Transverse colon (tissue), 4 donors: ENCODE data around the gene RFPL3. TPM values are rescaled to one million over a fixed set of nuclear protein-coding genes. Genes with fewer than 3 reads are reported as not detected.
"Not testable (repeated sequence)": the region's sequence is repeated elsewhere in the genome, so short reads cannot be mapped to it uniquely, and the experiment has no call there.

Source experiments
- DNase-seq: peaks from one replicate; pipeline ENCODE4 v3.0.0-alpha.2; 2019
- H3K27ac ChIP-seq, 4 donors: fragments of 200-600 bp; sonication (generic); 2 replicates each; pipeline ENCODE4 v1.5.1; 2016 to 2018; ENCODE audit warnings: inconsistent platforms in 4 of 4
- H3K27me3 ChIP-seq: fragments of 200-600 bp; sonication (generic); 2 replicates; pipeline ENCODE4 v1.5.1; 2017; ENCODE audit warnings: inconsistent platforms
- H3K36me3 ChIP-seq, 4 donors: fragments of 200-600 bp; sonication (generic); 2 replicates each; pipeline ENCODE4 v1.5.1; 2017 to 2019; ENCODE audit warnings: inconsistent platforms in 4 of 4
- H3K4me1 ChIP-seq, 4 donors: fragments of 200-600 bp; sonication (generic); 2 replicates each; pipeline ENCODE4 v1.5.1; 2017 to 2020; ENCODE audit warnings: inconsistent platforms in 4 of 4
- H3K4me3 ChIP-seq, 4 donors: fragments of 200-600 bp; sonication (generic); 1 replicate in 1 of 4; 2 replicates in 3 of 4; pipeline versions ENCODE4 v1.5.1 to v1.6.1; 2017 to 2019; ENCODE audit warnings: inconsistent platforms in 4 of 4
- H3K9me3 ChIP-seq, 2 donors: fragments of 200-600 bp; sonication (generic); 2 replicates each; pipeline ENCODE4 v1.5.1; 2017 to 2019; ENCODE audit warnings: inconsistent platforms in 2 of 2
- CTCF ChIP-seq, 5 experiments: fragments of 200-600 bp in 3 of 5; fragments of 450-650 bp in 2 of 5; sonication (generic) in 3 of 5; IDR thresholded peaks; 1 replicate in 2 of 5; 2 replicates in 3 of 5; pipeline ENCODE4 v1.5.1; 2016 to 2017; ENCODE audit warnings: antibody characterized with exemption in 5 of 5, inconsistent platforms in 3 of 5, mild to moderate bottlenecking in 2 of 5, moderate library complexity in 1 of 5
- EP300 ChIP-seq: sonication (generic); formaldehyde crosslinking; IDR thresholded peaks from one replicate; pipeline ENCODE4 v1.6.1; 2017; ENCODE audit warnings: antibody characterized with exemption, low read depth
- POLR2A ChIP-seq: fragments of 450-650 bp; IDR thresholded peaks from one replicate; pipeline ENCODE4 v1.6.1; 2016; ENCODE audit warnings: antibody characterized with exemption, mild to moderate bottlenecking, moderate library complexity
- POLR2AphosphoS5 ChIP-seq, 3 donors: sonication (generic); formaldehyde crosslinking; IDR thresholded peaks; one replicate each; pipeline ENCODE4 v1.6.1; 2016; ENCODE audit warnings: antibody characterized with exemption in 3 of 3
- WGBS, 2 donors: methylation state at CpG; one replicate each; pipeline ENCODE4 v1.1.5; 2018; ENCODE audit warnings: low coverage in 1 of 2; 5-methylcytosine and 5-hydroxymethylcytosine counted together
- in situ Hi-C, 4 donors: fragments of 200-750 bp; cut with MboI; loops; one replicate each; pipeline versions ENCODE4 v1.15.0 to v1.15.1; 2017; ENCODE audit warnings: low sequenced_read_pairs in 3 of 4, low pct_ligation_motif_present in 1 of 4, low pct_unique_long_range_greater_than_20kb in 1 of 4
- intact Hi-C: fragments of 100-400 bp; cut with DNase I; formaldehyde crosslinking; loops from one replicate; pipeline ENCODE4 v1.15.1; 2023; ENCODE audit warnings: low total_unique reads
- total RNA-seq, 4 donors: library from RNA; depleted of rRNA; stranded (reverse); fragments of >200 nt; gene quantifications; one replicate each; pipeline ENCODE4 v1.1.0, GENCODE V29; 2016

Gene RFPL3
- total RNA-seq, 4 donors from 2014 or later = not detected

DNA sequence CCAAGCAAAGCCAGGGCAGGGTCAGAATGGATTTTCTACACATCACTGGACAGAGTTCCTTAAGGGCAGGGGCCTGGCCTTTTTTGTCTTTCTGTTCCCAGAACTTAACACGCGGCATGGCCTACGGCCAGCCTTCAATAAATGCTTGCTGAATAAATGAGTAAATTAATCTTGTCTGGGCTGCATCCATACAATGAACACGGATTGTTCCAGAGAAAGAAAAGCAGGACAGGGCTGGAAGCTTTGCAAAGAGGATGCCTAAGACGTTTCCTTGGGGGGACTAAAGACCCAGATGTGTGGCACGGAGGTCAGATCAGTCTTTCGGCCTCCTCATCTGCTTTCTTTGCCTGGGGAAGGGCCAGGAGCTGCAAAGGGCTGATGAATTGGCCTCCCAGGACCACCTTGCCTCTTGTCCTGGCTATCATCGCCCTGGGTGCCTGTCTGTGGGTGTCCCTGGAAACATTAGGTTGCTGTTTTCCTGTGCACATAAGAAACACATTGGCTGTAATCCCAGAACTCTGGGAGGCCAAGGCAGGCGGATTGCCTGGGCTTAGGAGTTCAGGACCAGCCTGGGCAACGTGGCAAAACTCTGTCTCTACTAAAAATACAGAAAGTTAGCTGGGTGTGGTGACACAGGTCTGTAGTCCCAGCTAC is 20.8 kb upstream of the RFPL3 start:
- Histone ChIP-seq H3K4me3 (no peak overlapping the region), H3K4me1 (no peaks in the 10 kb centered on the region), H3K27me3 (peaks cover 13% of the 10 kb centered on the region), H3K36me3 (no peaks in the 10 kb centered on the region), H3K9me3 (no peaks in the 10 kb centered on the region), H3K27ac (no peak overlapping the region)
- intact Hi-C loops (no loop called here), in situ Hi-C loops (no loop called here)
- no peak for TF ChIP-seq POLR2A
- no peak for TF ChIP-seq POLR2AphosphoS5 (IDR thresholded peaks at IDR 0.05)
- TF ChIP-seq EP300 = no peak
- no peak for TF ChIP-seq CTCF (IDR thresholded peaks at IDR 0.05)
- WGBS, 2 donors = 50 to 55% methylated on average over 5 to 9 of the region's 10 CpGs
- no peak for DNase-seq

GRCh38 chr22:32337425-32337824 is 20.2 kb upstream of the RFPL3 start:
- intact Hi-C loops, H3K9me3 ChIP-seq, H3K4me1 ChIP-seq, in situ Hi-C loops, H3K27ac ChIP-seq, H3K36me3 ChIP-seq, DNase-seq, H3K4me3 ChIP-seq: not testable (repeated sequence)
- peaks cover 16% of the 10 kb centered on the region for H3K27me3 ChIP-seq
- WGBS, 2 donors = 63 to 89% methylated on average over 3 to 6 of the region's 6 CpGs

GRCh38 chr22:32338757-32339156 is 18.9 kb upstream of the RFPL3 start:
- no peaks in the 10 kb centered on the region for H3K4me1 ChIP-seq
- H3K9me3 ChIP-seq = no peaks in the 10 kb centered on the region
- 80 to 91% methylated on average over 9 to 10 of the region's 10 CpGs for WGBS, 2 donors
- no peak for TF ChIP-seq EP300
- no peak for TF ChIP-seq CTCF (IDR thresholded peaks at IDR 0.05)
- no peak for TF ChIP-seq POLR2AphosphoS5 (IDR thresholded peaks at IDR 0.05)
- no peak for TF ChIP-seq POLR2A
- H3K27ac ChIP-seq = no peak overlapping the region
- DNase-seq = no peak
- intact Hi-C loops = no loop called here
- H3K4me3 ChIP-seq = no peak overlapping the region
- in situ Hi-C loops = no loop called here
- no peaks in the 10 kb centered on the region for H3K36me3 ChIP-seq
- H3K27me3 ChIP-seq = peaks cover 28% of the 10 kb centered on the region

- Histone ChIP-seq H3K27me3 (peaks cover 34% of the 10 kb centered on the region), H3K4me3 (no peak overlapping the region), H3K9me3 (no peaks in the 10 kb centered on the region), H3K27ac (no peak overlapping the region), H3K36me3 (no peaks in the 10 kb centered on the region), H3K4me1 (no peaks in the 10 kb centered on the region)
- no peak for DNase-seq
- no peak for TF ChIP-seq EP300
- TF ChIP-seq POLR2A = no peak
- TF ChIP-seq CTCF (IDR thresholded peaks at IDR 0.05) = no peak
- TF ChIP-seq POLR2AphosphoS5 (IDR thresholded peaks at IDR 0.05) = no peak
- in situ Hi-C loops = no loop called here
- intact Hi-C loops = no loop called here
- 84 to 98% methylated on average over 10 to 21 of the region's 23 CpGs for WGBS, 2 donors
These were observed 18.3 kb upstream of the RFPL3 start for GRCh38 chr22:32339190-32340012.
